Measurements from ENCODE around the gene CCDC102B.

CCDC102B gene

DNA sequence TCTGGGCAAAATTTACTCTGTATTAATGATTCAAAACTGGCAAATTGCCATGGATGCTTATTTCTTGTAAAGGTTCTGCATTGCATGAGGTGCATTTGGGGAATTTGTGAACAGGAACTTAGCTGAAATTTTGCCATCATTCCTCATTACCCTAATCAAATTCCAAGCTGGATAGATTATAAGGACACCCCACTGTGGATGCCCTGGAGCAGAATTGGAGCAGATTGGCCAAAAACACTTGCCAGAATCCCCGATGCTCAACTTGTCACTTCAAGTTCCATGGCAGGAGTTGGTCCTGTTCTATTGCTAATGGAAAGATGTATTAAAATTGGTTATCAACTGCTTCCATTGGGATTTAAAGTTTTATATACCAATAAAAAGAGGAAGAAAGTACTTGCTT lies 237.9 kb downstream of the CCDC102B start:
- no peak for TF ChIP-seq SPI1 (IDR thresholded peaks at IDR 0.05; ENCODE audit: borderline replicate concordance, low read depth)
- DNase-seq (ENCODE audit: low read depth in 1 of 2, low spot score in 1 of 2) = no peak
- H3K27me3 ChIP-seq (ENCODE audit: insufficient read depth, poor library complexity, severe bottlenecking) = no peaks in the 10 kb centered on the region
- H3K27ac ChIP-seq (replicated peaks) = no peak overlapping the region
- no peak overlapping the region for H3K4me3 ChIP-seq (replicated peaks; ENCODE audit: insufficient read depth, low read length)

DNA sequence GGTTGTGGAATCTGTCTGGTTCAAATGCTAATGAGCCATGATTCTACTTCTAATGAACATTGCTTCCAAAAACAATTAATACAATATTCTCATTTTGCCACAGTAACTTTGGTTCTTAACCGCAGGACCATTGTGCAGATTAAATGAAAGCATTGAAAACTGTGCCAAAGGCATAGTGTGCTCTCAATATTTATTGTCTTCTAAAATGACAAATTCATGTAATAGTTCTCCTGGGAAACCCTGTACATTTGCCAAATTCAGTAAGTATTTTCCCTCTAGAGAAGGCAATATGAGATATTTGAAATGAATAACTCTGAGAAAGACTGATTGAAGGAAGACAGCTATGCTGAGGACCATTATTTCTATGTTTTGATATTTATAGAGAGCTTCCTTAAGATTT lies 246.3 kb downstream of the CCDC102B start:
- Histone ChIP-seq H3K4me3 (replicated peaks; ENCODE audit: insufficient read depth, low read length) (no peak overlapping the region), H3K27me3 (ENCODE audit: insufficient read depth, poor library complexity, severe bottlenecking) (no peaks in the 10 kb centered on the region), H3K27ac (replicated peaks) (no peak overlapping the region)
- DNase-seq (ENCODE audit: low read depth in 1 of 2, low spot score in 1 of 2) = no peak
- TF ChIP-seq, protein P1, sequence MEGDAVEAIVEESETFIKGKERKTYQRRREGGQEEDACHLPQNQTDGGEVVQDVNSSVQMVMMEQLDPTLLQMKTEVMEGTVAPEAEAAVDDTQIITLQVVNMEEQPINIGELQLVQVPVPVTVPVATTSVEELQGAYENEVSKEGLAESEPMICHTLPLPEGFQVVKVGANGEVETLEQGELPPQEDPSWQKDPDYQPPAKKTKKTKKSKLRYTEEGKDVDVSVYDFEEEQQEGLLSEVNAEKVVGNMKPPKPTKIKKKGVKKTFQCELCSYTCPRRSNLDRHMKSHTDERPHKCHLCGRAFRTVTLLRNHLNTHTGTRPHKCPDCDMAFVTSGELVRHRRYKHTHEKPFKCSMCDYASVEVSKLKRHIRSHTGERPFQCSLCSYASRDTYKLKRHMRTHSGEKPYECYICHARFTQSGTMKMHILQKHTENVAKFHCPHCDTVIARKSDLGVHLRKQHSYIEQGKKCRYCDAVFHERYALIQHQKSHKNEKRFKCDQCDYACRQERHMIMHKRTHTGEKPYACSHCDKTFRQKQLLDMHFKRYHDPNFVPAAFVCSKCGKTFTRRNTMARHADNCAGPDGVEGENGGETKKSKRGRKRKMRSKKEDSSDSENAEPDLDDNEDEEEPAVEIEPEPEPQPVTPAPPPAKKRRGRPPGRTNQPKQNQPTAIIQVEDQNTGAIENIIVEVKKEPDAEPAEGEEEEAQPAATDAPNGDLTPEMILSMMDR (IDR thresholded peaks at IDR 0.05; ENCODE audit: insufficient read depth, low read length) = no peak
- TF ChIP-seq SPI1 (IDR thresholded peaks at IDR 0.05; ENCODE audit: borderline replicate concordance, low read depth) (no peak), POLR2AphosphoS5 (IDR thresholded peaks at IDR 0.05; ENCODE audit: low read depth) (no peak), GABPA (IDR thresholded peaks at IDR 0.05; ENCODE audit: low read depth) (no peak), REST (IDR thresholded peaks at IDR 0.05; ENCODE audit: insufficient replicate concordance, low read depth) (no peak)

- Histone ChIP-seq H3K27ac (replicated peaks) (no peak overlapping the region), H3K27me3 (ENCODE audit: insufficient read depth, poor library complexity, severe bottlenecking) (no peaks in the 10 kb centered on the region)
- DNase-seq (ENCODE audit: low read depth in 1 of 2, low spot score in 1 of 2) = no peak
These were observed 266.2 kb downstream of the CCDC102B start for GRCh38 chr18:69064063-69064462.

DNA sequence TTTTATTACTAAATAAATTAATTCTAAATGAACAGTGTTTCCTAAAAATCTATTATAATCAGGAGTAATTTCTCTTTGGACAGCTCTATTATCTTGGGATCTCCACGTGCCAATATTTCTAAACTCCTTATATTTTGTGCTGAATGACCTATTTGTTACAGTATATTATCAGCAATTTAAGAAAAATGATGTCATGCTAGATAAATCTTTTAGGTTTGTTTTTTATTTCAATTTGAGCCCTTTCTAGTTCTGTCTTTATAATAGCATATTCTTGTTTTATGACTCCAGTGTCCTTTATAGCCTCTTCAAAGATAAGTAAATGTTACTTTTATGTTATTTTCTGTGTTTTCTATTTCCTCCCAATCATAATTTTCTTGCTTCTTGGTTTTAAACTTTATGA lies 269.2 kb downstream of the CCDC102B start:
- DNase-seq (ENCODE audit: low read depth in 1 of 2, low spot score in 1 of 2) = no peak
- no peak overlapping the region for H3K4me3 ChIP-seq (replicated peaks; ENCODE audit: insufficient read depth, low read length)
- no peak overlapping the region for H3K27ac ChIP-seq (replicated peaks)
- TF ChIP-seq GABPA (IDR thresholded peaks at IDR 0.05; ENCODE audit: low read depth) = no peak
- TF ChIP-seq REST (IDR thresholded peaks at IDR 0.05; ENCODE audit: insufficient replicate concordance, low read depth) = no peak
- no peaks in the 10 kb centered on the region for H3K27me3 ChIP-seq (ENCODE audit: insufficient read depth, poor library complexity, severe bottlenecking)

More at GRCh38 chr18:69064063-69064462, 266.2 kb downstream of the CCDC102B start:
- H3K4me3 ChIP-seq (replicated peaks; ENCODE audit: insufficient read depth, low read length) = no peak overlapping the region
- TF ChIP-seq SPI1 (IDR thresholded peaks at IDR 0.05; ENCODE audit: borderline replicate concordance, low read depth) (no peak), GABPA (IDR thresholded peaks at IDR 0.05; ENCODE audit: low read depth) (no peak), POLR2AphosphoS5 (IDR thresholded peaks at IDR 0.05; ENCODE audit: low read depth) (no peak)

GRCh38 chr18:69071680-69072079 lies 273.8 kb downstream of the CCDC102B start:
- no peak overlapping the region for H3K4me3 ChIP-seq (replicated peaks; ENCODE audit: insufficient read depth, low read length)
- H3K27me3 ChIP-seq (ENCODE audit: insufficient read depth, poor library complexity, severe bottlenecking) = no peaks in the 10 kb centered on the region
- DNase-seq (ENCODE audit: low read depth in 1 of 2, low spot score in 1 of 2) = no peak
- TF ChIP-seq SPI1 (IDR thresholded peaks at IDR 0.05; ENCODE audit: borderline replicate concordance, low read depth) (no peak), REST (IDR thresholded peaks at IDR 0.05; ENCODE audit: insufficient replicate concordance, low read depth) (no peak), POLR2AphosphoS5 (IDR thresholded peaks at IDR 0.05; ENCODE audit: low read depth) (no peak), GABPA (IDR thresholded peaks at IDR 0.05; ENCODE audit: low read depth) (no peak)
- TF ChIP-seq, protein P1 (IDR thresholded peaks at IDR 0.05; ENCODE audit: insufficient read depth, low read length) = no peak
- no peak overlapping the region for H3K27ac ChIP-seq (replicated peaks)
